GM21786 (cell line): ENCODE data around the gene NBPF4.
"Not testable (repeated sequence)": the region's sequence is repeated elsewhere in the genome, so short reads cannot be mapped to it uniquely, and the experiment has no call there.

Experiments used
- ATAC-seq: cut with Tn5 transposase; IDR thresholded peaks from one replicate; pipeline ENCODE4 v1.9.1; 2021; ENCODE audit not compliant: unreplicated experiment

The NBPF4 gene

GRCh38 chr1:108214641-108215465 lies 29.0 kb downstream of the NBPF4 start:
- ATAC-seq = not testable (repeated sequence)

- ATAC-seq = no peak
Observed at GRCh38 chr1:108211014-108211413, 32.9 kb downstream of the NBPF4 start.

GRCh38 chr1:108209456-108210108 lies 34.3 kb downstream of the NBPF4 start:
- ATAC-seq = no peak

- ATAC-seq = no peak
Observed at GRCh38 chr1:108208724-108209446, 35.0 kb downstream of the NBPF4 start.

- not testable (repeated sequence) for ATAC-seq
Observed at GRCh38 chr1:108203582-108203981, 40.3 kb downstream of the NBPF4 start.

- no peak for ATAC-seq
Observed at GRCh38 chr1:108201687-108202086, 42.2 kb downstream of the NBPF4 start.

GRCh38 chr1:108200687-108201051 lies 43.2 kb downstream of the NBPF4 start:
- peak; percentile 39 for ATAC-seq

GRCh38 chr1:108199781-108200686 lies 43.8 kb downstream of the NBPF4 start, which contains the start of gene SLC25A24:
TSS of gene SLC25A24 (minus strand) at chr1:108200343. CDS start at chr1:108200138, 205 bp downstream.
- ATAC-seq = peak; percentile 83

- ATAC-seq = no peak
Observed at GRCh38 chr1:108199201-108199691, 44.6 kb downstream of the NBPF4 start.

GRCh38 chr1:108194051-108194450 lies 49.8 kb downstream of the NBPF4 start:
- ATAC-seq = no peak

- ATAC-seq = no peak
Observed at GRCh38 chr1:108193333-108193732, 50.5 kb downstream of the NBPF4 start.

GRCh38 chr1:108192581-108192980 lies 51.3 kb downstream of the NBPF4 start:
- no peak for ATAC-seq

GRCh38 chr1:108190686-108191416 lies 53.0 kb downstream of the NBPF4 start:
- peak; percentile 70 for ATAC-seq

- no peak for ATAC-seq
Observed at GRCh38 chr1:108190001-108190634, 53.8 kb downstream of the NBPF4 start.

- no peak for ATAC-seq
Observed at GRCh38 chr1:108188801-108189200, 55.1 kb downstream of the NBPF4 start.

GRCh38 chr1:108182959-108183700 lies 60.7 kb downstream of the NBPF4 start:
- no peak for ATAC-seq

- no peak for ATAC-seq
Observed at GRCh38 chr1:108179018-108179417, 64.9 kb downstream of the NBPF4 start.
